A549 (cell line): ENCODE data around the gene LCOR. TPM values are rescaled to one million over a fixed set of nuclear protein-coding genes. Genes with fewer than 3 reads are reported as not detected.

Experiments
- ATAC-seq, 2 experiments: fragments of 200-7000 bp in 1 of 2; fragments of >200 bp in 1 of 2; cut with Nextera tagmentation in 1 of 2; cut with Tn5 transposase in 1 of 2; 3 replicates each; pipeline versions ENCODE4 v1.8.0 to v1.9.1; 2018 to 2020; ENCODE audit warnings: mild to moderate bottlenecking in 1 of 2, moderate library complexity in 1 of 2
- CTCF ChIA-PET: fragments of 300-600 bp; sonication (Branson Sonifier 250); formaldehyde crosslinking; extraction: SDS; loops from one replicate; lab custom pipeline; 2021; ENCODE audit warnings: antibody characterized with exemption, inconsistent platforms; lab: Yijun Ruan, JAX
- POLR2A ChIA-PET: fragments of 350-600 bp; formaldehyde crosslinking; extraction: SDS; loops from one replicate; lab custom pipeline; 2021; ENCODE audit warnings: antibody characterized with exemption, inconsistent platforms; lab: Yijun Ruan, JAX
- DNase-seq, 2 experiments: peaks; one replicate each; pipeline versions ENCODE4 v3.0.0 to v3.0.0-alpha.2; 2011 to 2016; ENCODE audit warnings: low read depth in 1 of 2, low spot score in 1 of 2
- FAIRE-seq: peaks from 2 replicates; lab custom pipeline; 2011; peaks lifted over from hg19 to GRCh38; lab: Jason Lieb, UNC
- H3K27ac ChIP-seq, 2 experiments: fragments of >200 bp; sonication (Bioruptor Twin); formaldehyde crosslinking; 3 replicates each; pipeline ENCODE4 v1.5.1; 2016 to 2017
- H3K4me1 ChIP-seq: fragments of >200 bp; sonication (Bioruptor Twin); formaldehyde crosslinking; 3 replicates; pipeline ENCODE4 v1.6.1; 2016
- H3K4me2 ChIP-seq: fragments of >200 bp; sonication (Bioruptor Twin); formaldehyde crosslinking; 3 replicates; pipeline ENCODE4 v1.6.1; 2016
- H3K4me3 ChIP-seq: fragments of >200 bp; sonication (Bioruptor Twin); formaldehyde crosslinking; 3 replicates; pipeline ENCODE4 v1.5.1; 2016
- H3K9me3 ChIP-seq: fragments of >200 bp; sonication (Bioruptor Twin); formaldehyde crosslinking; 3 replicates; pipeline ENCODE4 v1.6.1; 2016
- CHD2 ChIP-seq: fragments of 150-350 bp; IDR thresholded peaks from 2 replicates; pipeline ENCODE4 v1.6.1; 2014; ENCODE audit warnings: low read length; ENCODE audit not compliant: partially characterized antibody
- EHF ChIP-seq: fragments of 250-450 bp; sonication (Bioruptor Pico); IDR thresholded peaks from 2 replicates; pipeline ENCODE4 v1.5.0; 2020; ENCODE audit warnings: mild to moderate bottlenecking
- EHMT2 ChIP-seq: fragments of 200-600 bp; sonication (generic); IDR thresholded peaks from 2 replicates; pipeline ENCODE4 v1.6.1; 2016; ENCODE audit warnings: antibody characterized with exemption, low read depth, mild to moderate bottlenecking, moderate library complexity
- FOSB ChIP-seq: fragments of 250-450 bp; sonication (Bioruptor Pico); IDR thresholded peaks from 2 replicates; pipeline ENCODE4 v1.5.0; 2020; ENCODE audit warnings: mild to moderate bottlenecking, moderate library complexity
- HOXA7 ChIP-seq: fragments of 250-450 bp; sonication (Bioruptor Pico); IDR thresholded peaks from 2 replicates; pipeline ENCODE4 v1.5.0; 2020; ENCODE audit warnings: mild to moderate bottlenecking, moderate library complexity
- HOXB13 ChIP-seq: fragments of 250-450 bp; sonication (Bioruptor Pico); IDR thresholded peaks from 2 replicates; pipeline ENCODE4 v1.5.0; 2020; ENCODE audit warnings: low read depth, mild to moderate bottlenecking, moderate library complexity
- JUNB ChIP-seq: fragments of >200 bp; sonication (Bioruptor Twin); formaldehyde crosslinking; IDR thresholded peaks from 2 replicates; pipeline ENCODE4 v1.6.1; 2016
- KDM5A ChIP-seq: fragments of 200-600 bp; sonication (generic); IDR thresholded peaks from 2 replicates; pipeline ENCODE4 v1.6.1; 2016; ENCODE audit warnings: antibody characterized with exemption, mild to moderate bottlenecking
- MAX ChIP-seq: IDR thresholded peaks from 2 replicates; pipeline ENCODE4 v1.6.1; 2012
- MAZ ChIP-seq: fragments of 150-350 bp; IDR thresholded peaks from 2 replicates; pipeline ENCODE4 v1.6.1; 2014; ENCODE audit warnings: antibody characterized with exemption, low read depth, low read length, borderline replicate concordance
- NR3C1 ChIP-seq: fragments of >200 bp; sonication (Bioruptor Twin); formaldehyde crosslinking; IDR thresholded peaks from 3 replicates; pipeline ENCODE4 v1.6.1; 2017
- POLR2AphosphoS2 ChIP-seq: conservative IDR thresholded peaks from 2 replicates; pipeline ENCODE4 v1.6.1; 2012; ENCODE audit warnings: low read length, improper control_type of control experiment, inconsistent platforms
- REST ChIP-seq: fragments of 200-600 bp; sonication (generic); IDR thresholded peaks from 2 replicates; pipeline ENCODE4 v1.6.1; 2016; ENCODE audit warnings: antibody characterized with exemption, mild to moderate bottlenecking, moderate library complexity
- RNF2 ChIP-seq: fragments of 200-600 bp; sonication (generic); IDR thresholded peaks from 2 replicates; pipeline ENCODE4 v1.6.1; 2016; ENCODE audit warnings: low read depth, mild to moderate bottlenecking, antibody characterized with exemption, moderate library complexity, borderline replicate concordance
- TFCP2L1 ChIP-seq: fragments of 250-450 bp; sonication (Bioruptor Pico); IDR thresholded peaks from 2 replicates; pipeline ENCODE4 v1.5.0; 2021; ENCODE audit warnings: mild to moderate bottlenecking
- TP53 ChIP-seq: fragments of 250-450 bp; sonication (Bioruptor Pico); IDR thresholded peaks from 2 replicates; pipeline ENCODE4 v1.5.0; 2021; ENCODE audit warnings: mild to moderate bottlenecking, moderate library complexity
- ZC3H11A ChIP-seq: fragments of 450-650 bp; IDR thresholded peaks from 2 replicates; pipeline ENCODE4 v1.6.1; 2014; ENCODE audit warnings: antibody characterized with exemption, mild to moderate bottlenecking
- WGBS: methylation state at CpG from one replicate; pipeline ENCODE4 v1.1.6; 2017; ENCODE audit errors: missing lambda C conversion rate; 5-methylcytosine and 5-hydroxymethylcytosine counted together
- polyA plus RNA-seq, 4 experiments: library from polyadenylated mRNA; depleted of rRNA in 3 of 4; stranded (reverse); fragments of >200 nt; fragmentation: RNase III in 1 of 4; extraction: RNeasy Plus Mini Kit Qiagen cat#74134 plus additional on column Dnase treatment in 1 of 4; gene quantifications; 2 replicates in 3 of 4; 3 replicates in 1 of 4; pipeline ENCODE4 v1.2.3, GENCODE V29; 2011 to 2017
- TF ChIP-seq, protein P1 (sequence below): fragments of >200 bp; sonication (Bioruptor Twin); formaldehyde crosslinking; IDR thresholded peaks from 3 replicates; pipeline ENCODE4 v1.5.1; 2016
- TF ChIP-seq, protein P2 (sequence below): fragments of 450-650 bp; IDR thresholded peaks from 2 replicates; pipeline ENCODE4 v1.6.1; 2014; ENCODE audit warnings: antibody characterized with exemption

Gene LCOR
- polyA plus RNA-seq, 2 of the 4 experiments (the other 2 are of a cell fraction), result 4.8 to 17.6 TPM

- Histone ChIP-seq H3K4me1 (peaks cover 12% of the 10 kb centered on the region), H3K27ac (no peak overlapping the region)
- FAIRE-seq, result no peak
- no peak for TF ChIP-seq HOXB13 (CRISPR knock-in tag)
- TF ChIP-seq HOXA7 (CRISPR knock-in tag), result no peak
- TF ChIP-seq, protein P1, sequence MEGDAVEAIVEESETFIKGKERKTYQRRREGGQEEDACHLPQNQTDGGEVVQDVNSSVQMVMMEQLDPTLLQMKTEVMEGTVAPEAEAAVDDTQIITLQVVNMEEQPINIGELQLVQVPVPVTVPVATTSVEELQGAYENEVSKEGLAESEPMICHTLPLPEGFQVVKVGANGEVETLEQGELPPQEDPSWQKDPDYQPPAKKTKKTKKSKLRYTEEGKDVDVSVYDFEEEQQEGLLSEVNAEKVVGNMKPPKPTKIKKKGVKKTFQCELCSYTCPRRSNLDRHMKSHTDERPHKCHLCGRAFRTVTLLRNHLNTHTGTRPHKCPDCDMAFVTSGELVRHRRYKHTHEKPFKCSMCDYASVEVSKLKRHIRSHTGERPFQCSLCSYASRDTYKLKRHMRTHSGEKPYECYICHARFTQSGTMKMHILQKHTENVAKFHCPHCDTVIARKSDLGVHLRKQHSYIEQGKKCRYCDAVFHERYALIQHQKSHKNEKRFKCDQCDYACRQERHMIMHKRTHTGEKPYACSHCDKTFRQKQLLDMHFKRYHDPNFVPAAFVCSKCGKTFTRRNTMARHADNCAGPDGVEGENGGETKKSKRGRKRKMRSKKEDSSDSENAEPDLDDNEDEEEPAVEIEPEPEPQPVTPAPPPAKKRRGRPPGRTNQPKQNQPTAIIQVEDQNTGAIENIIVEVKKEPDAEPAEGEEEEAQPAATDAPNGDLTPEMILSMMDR, result no peak
- no peak for TF ChIP-seq EHMT2
- no peak for TF ChIP-seq MAZ
- TF ChIP-seq FOSB, result no peak
- TF ChIP-seq ZC3H11A, result no peak
- TF ChIP-seq KDM5A, result no peak
- no peak for TF ChIP-seq TFCP2L1
- TF ChIP-seq TP53, result no peak
- TF ChIP-seq MAX, result no peak
- no peak for TF ChIP-seq CHD2
- TF ChIP-seq REST, result no peak
- TF ChIP-seq RNF2, result no peak
- no peak for TF ChIP-seq POLR2AphosphoS2
- no peak for TF ChIP-seq EHF (CRISPR knock-in tag)
- TF ChIP-seq, all 56 proteins: peak for 0
- no peak overlapping the region for H3K4me2 ChIP-seq
- 69% methylated on average over 7 of the region's 10 CpGs for WGBS
- H3K9me3 ChIP-seq, result peaks cover 10% of the 10 kb centered on the region; the same call in 2 of the 3 replicates
- no peak overlapping the region for H3K4me3 ChIP-seq
- no peak for DNase-seq
- ATAC-seq, result no peak
- ChIA-PET POLR2A (interaction anchor here (0.5 kb wide), 1 partner anchor 249 kb away, joined by 7 read pairs; no protein-coding TSS in a partner anchor), CTCF (interaction anchor here (0.9 to 4.1 kb wide), 5 partner anchors 9 to 206 kb away, joined by 3 to 20 read pairs (median 4); no protein-coding TSS in a partner anchor)
These were observed 172.5 kb downstream of the LCOR start for GRCh38 chr10:97004591-97004990.

DNA sequence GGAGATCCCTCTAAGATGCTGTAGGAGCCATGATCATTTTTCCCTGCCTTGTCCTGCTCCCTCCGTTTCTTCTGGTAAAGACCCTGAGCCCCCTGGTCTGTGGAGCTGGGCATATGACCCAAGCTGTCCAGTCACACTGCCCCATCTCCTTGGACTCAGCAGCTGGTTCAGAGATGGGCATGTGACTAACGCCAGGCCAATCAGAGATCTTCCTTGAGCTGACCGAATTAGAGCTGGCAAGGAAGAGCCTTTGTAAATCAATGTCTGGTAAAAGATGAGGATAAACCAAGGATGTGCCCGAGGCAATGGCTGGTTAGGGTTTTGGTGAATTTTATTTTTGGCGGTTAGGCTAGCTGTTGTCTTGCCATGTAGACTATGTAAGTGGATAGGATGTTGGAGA lies 173.3 kb downstream of the LCOR start:
- WGBS, result 58% methylated on average over 5 of the region's 5 CpGs
- TF ChIP-seq JUNB, result no peak
- TF ChIP-seq, protein P2, sequence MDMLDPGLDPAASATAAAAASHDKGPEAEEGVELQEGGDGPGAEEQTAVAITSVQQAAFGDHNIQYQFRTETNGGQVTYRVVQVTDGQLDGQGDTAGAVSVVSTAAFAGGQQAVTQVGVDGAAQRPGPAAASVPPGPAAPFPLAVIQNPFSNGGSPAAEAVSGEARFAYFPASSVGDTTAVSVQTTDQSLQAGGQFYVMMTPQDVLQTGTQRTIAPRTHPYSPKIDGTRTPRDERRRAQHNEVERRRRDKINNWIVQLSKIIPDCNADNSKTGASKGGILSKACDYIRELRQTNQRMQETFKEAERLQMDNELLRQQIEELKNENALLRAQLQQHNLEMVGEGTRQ, result peak; percentile 43; the same call in 1 of the 2 replicates
- TF ChIP-seq TP53, result no peak
- TF ChIP-seq NR3C1, result no peak
- Histone ChIP-seq H3K4me2 (no peak overlapping the region), H3K27ac (no peak overlapping the region), H3K4me1 (peaks cover 11% of the 10 kb centered on the region), H3K4me3 (no peak overlapping the region), H3K9me3 (peaks cover 10% of the 10 kb centered on the region; the same call in 2 of the 3 replicates)
- ATAC-seq (no peak), DNase-seq (no peak), FAIRE-seq (no peak)
- CTCF ChIA-PET, result interaction anchor here (1.5 to 4.1 kb wide), 3 partner anchors 18 to 205 kb away, joined by 3 to 20 read pairs (median 4); no protein-coding TSS in a partner anchor
- POLR2A ChIA-PET, result no interaction called here
